ENCODE data around the gene CDH18.

Gene CDH18

GRCh38 chr5:19719109-19719508 lies 268.9 kb downstream of the CDH18 start:
- no peak for DNase-seq

DNA sequence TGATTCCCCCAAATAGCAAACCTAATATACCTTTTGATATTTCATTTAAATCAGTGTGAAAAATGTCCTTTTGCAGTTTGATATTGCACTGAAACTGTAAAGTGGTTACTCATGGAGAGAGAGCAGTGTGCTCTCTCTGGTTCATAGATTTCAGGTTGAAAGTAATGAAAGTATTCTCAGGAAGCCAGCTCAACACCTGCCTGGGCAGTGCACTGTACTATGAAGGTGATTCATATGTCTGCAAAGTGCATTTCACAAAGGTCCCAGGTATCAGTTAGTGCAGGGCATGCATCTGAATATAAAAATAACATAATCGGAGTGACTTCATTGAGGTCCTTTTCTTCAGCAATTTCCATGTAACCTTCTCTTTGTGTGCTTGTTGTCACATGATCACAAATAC lies 274.3 kb downstream of the CDH18 start:
- DNase-seq = no peak

DNA sequence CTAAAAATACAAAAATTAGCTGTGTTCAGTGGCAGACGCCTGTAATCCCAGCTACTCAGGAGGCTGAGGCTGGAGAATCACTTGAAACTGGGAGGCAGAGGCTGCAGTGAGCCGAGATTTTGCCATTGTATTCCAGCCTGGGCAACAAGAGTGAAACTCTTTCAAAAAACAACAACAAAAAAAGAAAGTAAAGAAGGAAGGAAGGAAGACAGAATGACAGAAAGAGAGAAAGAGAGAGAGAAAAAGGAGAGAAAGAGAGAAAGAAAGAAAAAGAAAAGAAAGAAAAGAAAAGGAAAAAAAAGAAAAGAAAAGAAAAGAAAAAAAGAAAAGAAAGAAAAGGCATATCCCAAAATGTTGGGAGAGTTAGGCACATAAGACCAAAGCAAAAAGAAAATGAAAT lies 278.6 kb downstream of the CDH18 start:
- DNase-seq = no peak

DNA sequence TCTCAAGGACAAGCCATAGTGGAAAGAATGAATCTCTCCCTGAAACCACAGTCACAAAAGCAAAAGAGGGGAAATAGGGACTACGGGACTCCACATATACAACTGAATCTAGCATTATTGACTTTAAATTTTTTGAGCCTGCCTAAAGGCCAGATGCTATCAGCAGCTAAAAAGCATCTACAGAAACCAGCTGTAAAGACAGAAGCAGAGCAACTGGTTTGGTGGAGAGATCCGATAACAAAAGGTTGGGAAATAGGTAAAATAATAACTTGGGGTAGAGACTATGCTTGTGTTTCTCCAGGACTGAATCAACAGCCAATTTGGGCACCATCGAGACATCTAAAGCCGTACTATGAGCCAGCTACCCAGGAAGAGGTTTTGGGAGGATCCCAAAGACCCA lies 281.2 kb downstream of the CDH18 start:
- DNase-seq = no peak

DNA sequence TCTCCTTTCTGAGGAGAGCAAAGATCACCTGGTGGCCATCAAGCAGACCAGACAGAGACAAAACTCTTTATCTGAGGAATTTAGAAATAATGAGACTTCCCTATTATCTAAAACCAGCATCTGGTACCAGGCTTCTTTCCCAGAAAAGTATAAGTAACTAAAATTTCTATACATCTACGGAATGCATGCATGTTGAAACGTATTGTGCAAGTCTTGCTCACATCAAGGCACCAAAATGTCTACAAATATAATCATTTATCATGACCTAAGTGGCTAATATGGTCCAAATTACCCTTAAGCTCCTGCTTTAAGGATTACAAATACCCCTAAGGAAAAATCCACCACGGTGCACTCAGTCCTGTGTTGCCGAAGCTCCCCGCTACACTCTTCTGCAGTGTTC lies 286.3 kb downstream of the CDH18 start:
- DNase-seq = no peak

GRCh38 chr5:19694949-19695611 lies 292.9 kb downstream of the CDH18 start:
- DNase-seq = no peak

DNA sequence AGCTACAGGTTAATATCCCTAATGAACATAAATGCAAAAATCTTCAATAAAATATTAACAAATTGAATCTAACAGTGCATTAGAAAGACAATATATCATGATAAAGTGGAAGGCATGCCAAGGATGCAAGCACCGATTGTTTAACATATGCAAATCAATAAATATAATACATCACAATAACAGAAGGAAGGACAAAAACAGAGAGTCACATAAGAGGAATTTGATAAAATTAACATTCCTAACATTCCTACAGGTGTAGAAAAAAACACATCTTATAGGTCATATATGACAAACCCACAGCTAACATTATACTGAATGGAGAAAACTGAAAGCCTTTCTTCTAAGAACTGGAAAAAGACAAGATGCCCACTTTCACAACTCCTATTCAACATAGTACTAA lies 297.0 kb downstream of the CDH18 start:
- DNase-seq = no peak

- DNase-seq = no peak
These were observed 302.5 kb downstream of the CDH18 start for GRCh38 chr5:19685473-19685872.

DNA sequence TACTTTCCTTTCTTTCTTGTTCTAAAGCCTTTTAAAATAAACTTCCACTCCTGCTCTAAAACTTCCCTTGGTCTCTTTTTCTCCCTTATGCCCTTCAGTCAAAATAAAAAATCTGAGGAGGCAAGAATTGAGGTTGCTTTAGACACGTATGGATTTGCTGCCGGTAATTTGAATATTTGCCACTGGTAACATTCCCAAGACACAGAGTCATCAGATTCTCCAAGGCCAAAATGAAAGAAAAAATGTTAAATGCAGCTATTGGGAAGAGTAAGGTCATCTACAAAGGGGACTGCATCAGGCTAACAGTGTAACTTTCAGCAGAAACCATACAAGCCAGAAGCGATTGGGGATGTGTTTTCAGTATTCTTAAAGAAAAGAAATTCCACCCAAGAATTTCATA lies 311.1 kb downstream of the CDH18 start:
- no peak for DNase-seq

DNA sequence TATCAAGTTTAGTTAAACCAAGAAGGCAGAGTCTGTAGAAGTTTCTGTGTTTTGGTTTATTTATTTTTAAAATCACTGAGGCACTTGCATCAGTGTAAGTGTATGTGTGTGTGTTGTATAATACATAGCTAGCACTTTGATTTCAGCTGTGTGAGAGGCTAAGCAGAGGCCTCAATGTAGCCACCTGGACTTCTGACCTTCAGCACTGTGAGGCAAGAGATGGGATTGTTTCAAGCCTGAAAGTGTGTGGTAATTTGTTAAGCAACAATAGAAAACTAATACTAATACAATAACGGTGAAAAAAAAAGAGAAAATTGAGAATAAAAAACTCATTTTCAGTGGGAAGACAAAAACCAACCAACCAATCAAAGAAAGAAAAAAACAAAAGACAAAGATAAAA lies 327.3 kb downstream of the CDH18 start:
- DNase-seq = no peak

DNA sequence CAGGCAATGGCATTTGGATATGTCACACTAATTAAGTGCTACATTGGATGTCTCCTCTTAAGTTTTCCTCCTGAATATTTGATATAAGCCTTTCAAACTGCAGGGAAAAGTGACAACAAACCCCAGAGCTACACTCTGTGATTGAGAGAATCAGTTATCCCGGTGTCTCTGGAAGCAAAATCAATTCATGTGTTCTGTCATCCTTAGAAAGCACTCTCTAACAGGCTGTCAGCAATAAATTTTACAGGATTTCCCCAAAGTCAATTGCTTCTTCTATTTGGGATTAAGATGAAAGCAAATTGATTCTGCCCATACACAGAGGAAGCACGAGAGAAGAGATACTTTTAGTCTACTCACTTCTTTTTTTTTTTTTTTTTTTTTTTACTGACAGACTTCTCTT lies 332.4 kb downstream of the CDH18 start:
- DNase-seq = no peak

GRCh38 chr5:19638461-19638860 lies 349.5 kb downstream of the CDH18 start:
- DNase-seq = no peak

- DNase-seq = no peak
These were observed 357.1 kb downstream of the CDH18 start for GRCh38 chr5:19630876-19631275.

GRCh38 chr5:19626211-19626610 lies 361.8 kb downstream of the CDH18 start:
- no peak for DNase-seq

- DNase-seq = no peak
These were observed 362.4 kb downstream of the CDH18 start for GRCh38 chr5:19625562-19625961.

GRCh38 chr5:19619571-19619970 lies 368.4 kb downstream of the CDH18 start:
- no peak for DNase-seq

DNA sequence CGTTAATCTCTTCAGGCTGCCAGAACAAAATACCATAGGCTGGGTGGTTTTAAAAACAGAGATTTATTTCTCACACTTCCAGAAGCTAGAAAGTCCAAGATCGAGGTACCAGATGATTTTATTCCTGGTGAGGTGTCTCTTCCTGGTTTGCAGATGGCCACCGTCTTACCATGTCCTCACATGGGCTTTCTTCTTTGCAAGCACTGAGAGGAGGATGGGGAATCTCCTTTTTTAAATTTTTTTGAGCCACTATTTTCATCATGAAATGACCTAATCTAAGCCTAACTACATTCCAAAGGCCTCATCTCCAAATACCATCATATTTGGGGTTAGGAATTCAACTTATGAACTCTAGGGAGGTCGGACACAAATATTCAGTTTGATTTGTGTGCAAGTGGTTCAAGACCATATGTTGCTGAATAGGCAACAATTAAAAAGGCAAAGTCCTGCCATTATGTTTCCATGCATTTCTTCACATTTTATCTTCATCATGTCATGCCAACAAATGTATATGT lies 371.2 kb downstream of the CDH18 start:
- no peak for DNase-seq

DNA sequence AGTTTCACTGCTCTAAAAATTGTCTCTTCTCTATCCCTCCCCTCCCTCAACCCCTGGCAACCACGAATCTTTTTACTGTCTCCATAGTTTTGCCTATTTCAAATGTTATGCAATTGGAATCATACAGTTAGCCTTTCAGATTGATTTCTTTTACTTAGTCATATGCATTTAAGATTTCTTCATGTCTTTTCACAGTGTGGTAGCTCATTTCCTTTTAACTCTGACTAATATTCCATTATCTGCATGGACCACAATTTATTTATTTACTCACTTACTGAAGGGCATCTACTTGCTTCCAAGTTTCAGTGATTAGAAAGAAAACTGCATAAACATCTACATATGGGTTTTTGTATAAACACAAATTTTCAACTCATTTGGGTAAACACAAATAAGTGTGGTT lies 372.3 kb downstream of the CDH18 start:
- DNase-seq = no peak

DNA sequence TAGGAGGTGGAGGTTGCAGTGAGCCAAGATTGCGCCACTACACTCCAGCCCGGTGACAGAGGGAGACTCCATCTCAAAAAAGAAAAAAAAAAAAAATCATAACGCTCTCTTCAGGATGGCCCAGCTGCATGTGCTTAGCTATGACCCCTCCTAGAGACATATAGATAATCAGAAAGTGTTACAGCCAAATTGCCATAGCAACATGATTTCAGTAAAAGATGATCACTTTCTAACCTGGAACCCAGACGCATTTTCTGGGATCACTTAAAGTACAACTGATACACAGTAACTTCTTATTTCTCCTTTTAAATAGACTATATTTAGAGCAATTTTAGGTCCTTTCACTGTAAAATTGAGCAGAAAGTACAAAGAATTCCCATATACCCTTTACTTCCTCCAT lies 372.9 kb downstream of the CDH18 start:
- DNase-seq = no peak

GRCh38 chr5:19608444-19609002 lies 379.5 kb downstream of the CDH18 start:
- no peak for DNase-seq

GRCh38 chr5:19605846-19606407 lies 382.1 kb downstream of the CDH18 start:
- no peak for DNase-seq

DNA sequence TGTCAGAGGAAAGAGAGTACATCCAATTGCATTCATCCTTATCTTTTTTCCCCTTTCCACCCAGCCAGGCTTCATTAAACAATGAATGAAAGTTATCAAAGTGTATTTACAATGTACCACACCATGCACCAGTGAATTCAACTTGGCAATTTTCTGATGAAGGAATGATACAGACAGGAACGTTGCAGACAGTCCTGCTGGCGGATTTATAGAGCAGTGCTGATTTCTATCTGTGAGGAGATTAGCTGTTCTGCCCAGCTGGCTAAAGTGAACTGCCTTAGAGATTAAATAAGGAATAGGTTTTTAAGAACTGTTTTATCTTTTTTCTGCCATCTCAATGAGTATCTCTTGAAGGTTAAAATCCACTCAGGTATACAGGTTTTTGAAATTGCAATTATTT lies 403.9 kb downstream of the CDH18 start:
- DNase-seq = no peak

- no peak for DNase-seq
These were observed 410.1 kb downstream of the CDH18 start for GRCh38 chr5:19577882-19578281.

DNA sequence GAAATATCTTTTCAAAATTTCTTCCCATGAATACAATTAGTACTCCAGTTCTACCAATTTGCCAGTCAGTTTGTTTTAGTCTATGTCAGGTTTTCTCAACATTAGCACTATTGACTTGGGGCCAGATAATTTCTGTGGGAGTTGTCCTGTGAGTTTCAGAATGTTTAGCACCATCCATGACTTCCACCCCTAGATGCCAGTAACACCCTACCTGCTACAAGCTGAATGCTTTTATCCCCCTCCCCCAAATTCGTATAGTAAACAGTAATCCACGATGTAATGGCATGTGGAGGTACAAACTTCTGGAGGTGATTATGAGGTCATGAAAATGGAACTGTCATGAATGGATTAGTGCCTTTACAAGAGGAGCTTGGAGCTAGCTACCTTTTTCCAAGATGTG lies 420.0 kb downstream of the CDH18 start:
- no peak for DNase-seq

DNA sequence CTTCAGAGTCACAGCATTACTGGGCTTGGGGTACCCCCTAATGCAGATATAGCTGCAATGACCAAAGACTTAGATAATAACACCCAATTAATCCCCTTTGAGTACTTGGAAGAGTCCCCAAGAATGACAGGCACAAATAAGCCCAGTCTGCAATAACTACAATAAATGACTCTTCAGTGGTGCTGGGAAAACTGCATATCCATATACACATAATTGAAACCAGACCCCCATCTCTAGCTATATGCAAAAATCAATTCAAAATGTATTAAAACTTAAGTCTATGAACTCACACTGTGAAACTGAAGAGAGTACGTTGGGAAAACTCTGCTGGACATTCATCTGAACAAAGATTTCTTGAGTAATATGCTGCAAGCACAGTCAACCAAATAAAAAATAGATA lies 422.5 kb downstream of the CDH18 start:
- no peak for DNase-seq
